GM18499 (cell line): ENCODE measurements around the gene AGAP2.
"Not testable (repeated sequence)": the region's sequence is repeated elsewhere in the genome, so short reads cannot be mapped to it uniquely, and the experiment has no call there.

ENCODE experiments used
- ATAC-seq: cut with Tn5 transposase; IDR thresholded peaks from one replicate; pipeline ENCODE4 v1.9.1; 2021; ENCODE audit warnings: moderate number of reproducible peaks; ENCODE audit not compliant: insufficient read depth, unreplicated experiment

The AGAP2 gene

DNA sequence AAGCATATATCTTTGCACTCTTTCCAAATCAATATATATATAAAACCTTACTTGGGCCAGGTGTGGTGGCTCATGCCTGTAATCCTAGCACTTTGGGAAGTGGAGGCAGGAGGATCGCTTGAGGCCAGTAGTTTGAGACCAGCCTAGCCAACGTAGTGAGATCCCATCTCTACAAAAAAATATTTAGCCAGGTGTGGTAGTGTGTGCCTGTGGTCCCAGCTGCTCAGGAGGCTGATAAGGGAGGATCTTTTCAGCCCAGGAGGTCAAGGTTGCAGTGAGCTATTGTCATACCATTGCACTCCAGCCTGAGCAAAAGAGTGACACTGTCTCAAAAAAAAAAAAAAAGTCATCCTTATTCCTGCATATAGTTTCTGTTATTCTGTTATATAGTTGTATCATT, 30.2 kb downstream of the AGAP2 start:
- no peak for ATAC-seq

- no peak for ATAC-seq
Observed at GRCh38 chr12:57707250-57707649, 31.3 kb downstream of the AGAP2 start.

DNA sequence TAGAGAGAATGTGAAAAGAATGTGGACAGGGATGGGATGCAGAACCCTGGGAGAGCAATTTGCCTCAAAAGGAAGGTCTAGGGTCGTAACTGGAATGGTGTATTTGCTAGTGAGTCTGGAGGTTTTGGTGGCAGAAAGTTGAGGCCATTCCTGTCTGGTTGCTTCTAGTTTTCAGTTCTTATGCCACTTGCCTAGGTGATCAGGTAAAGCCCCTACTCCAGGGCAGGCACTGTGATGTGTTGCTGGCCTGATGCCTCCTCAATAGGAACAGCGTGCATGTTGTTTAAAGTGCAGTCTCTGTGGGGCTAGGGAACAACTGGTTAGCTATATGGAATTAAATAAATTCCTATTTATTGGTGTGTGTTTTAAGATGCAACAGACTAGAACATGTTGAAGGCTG, 38.2 kb downstream of the AGAP2 start:
- no peak for ATAC-seq

DNA sequence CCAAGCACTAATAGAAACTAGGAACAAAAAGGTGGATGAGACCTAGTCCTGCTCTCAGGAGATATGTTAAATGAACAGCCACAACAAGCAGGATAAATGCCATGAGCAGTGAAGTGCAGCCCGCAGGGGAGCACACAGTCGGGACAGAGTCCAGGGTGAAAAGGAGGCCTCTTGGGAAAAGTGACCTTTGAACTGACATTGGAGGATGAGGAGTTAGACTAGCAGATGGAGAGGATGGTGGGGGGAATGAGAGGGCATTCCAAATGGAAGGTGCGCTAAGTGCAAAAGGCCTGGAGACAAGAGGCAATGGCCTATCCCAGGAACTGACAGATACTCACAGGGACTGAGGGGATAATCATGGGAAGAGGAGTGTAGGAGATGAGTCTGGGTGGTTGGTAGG, 40.1 kb downstream of the AGAP2 start:
- no peak for ATAC-seq

DNA sequence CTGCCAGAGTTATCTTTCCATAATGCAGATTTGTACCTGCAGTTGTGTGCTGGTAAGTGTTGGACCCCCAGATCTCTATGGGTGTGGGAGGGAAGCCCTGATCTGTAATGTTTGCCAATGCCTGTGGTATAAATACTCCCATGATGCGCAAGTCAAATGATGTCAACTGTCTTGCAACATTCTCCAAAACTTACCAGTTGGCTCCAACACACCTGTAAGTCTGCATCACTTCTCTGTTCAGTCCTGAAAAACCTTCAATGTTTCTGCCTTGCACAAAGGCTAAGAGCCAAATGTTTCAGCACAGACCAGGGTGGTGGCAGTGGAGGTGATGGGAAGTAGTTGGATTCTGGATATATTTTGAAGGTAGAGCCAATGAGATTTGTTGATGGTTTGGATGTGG, 41.5 kb downstream of the AGAP2 start:
- ATAC-seq = no peak

- no peak for ATAC-seq
Observed at GRCh38 chr12:57695770-57696432, 42.6 kb downstream of the AGAP2 start.

- no peak for ATAC-seq
Observed at GRCh38 chr12:57694459-57695019, 44.0 kb downstream of the AGAP2 start.

- peak; percentile 95 for ATAC-seq
Observed at GRCh38 chr12:57693659-57694458, 44.7 kb downstream of the AGAP2 start, which contains the start of gene OS9. OS9 (plus strand) TSS chr12:57694132; CDS start chr12:57694162, 30 bp downstream.

DNA sequence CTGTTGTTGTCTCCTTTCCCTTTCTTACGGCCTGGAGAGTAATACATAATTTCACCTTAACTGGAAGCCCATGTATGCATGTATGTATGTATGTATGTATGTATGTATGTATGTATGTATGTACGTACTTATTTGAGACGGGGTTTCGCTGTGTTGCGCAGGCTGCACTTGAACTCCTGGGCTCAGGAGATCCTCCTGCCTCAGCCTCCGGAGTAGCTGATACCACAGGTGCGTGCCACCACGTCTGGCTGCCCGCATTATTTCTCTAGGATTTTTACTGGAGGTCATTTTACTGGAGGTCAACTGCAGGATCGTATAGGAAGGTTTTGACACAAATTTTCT, 45.3 kb downstream of the AGAP2 start:
- no peak for ATAC-seq

DNA sequence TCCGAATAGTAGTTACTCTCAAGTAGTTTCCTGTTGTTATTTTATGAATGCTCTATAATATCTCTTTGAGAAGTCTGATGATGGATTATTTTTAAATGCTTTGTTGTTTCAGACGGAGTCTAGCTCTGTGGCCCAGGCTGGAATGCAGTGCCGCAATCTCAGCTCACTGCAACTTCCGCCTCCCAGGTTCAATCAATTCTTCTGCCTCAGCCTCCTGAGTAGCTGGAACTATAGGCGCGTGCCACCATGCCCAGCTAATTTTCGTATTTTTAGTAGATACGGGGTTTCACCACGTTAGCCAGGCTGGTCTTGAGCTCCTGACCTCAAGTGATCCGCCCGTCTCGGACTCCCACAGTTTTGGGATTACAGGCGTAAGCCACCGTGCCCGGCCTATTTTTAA, 46.0 kb downstream of the AGAP2 start:
- no peak for ATAC-seq

DNA sequence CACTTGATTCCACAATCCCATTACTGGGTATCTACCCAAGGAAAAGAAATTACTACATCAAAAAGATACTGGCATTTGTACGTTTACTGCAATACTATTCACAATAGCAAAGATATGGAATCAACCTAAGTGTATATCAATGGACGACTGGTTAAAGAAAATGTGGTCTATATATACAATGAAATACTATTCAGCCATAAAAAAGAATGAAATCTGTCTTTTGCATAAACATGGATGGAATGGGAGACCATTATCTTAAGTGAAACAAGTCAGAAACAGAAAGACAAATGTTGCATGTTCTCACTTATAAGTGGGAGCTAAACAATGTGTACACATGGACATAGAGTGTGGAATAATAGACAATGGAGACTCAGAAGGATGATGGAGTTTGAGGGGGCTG, 49.6 kb downstream of the AGAP2 start:
- no peak for ATAC-seq

GRCh38 chr12:57687862-57688261, 50.7 kb downstream of the AGAP2 start:
- no peak for ATAC-seq

DNA sequence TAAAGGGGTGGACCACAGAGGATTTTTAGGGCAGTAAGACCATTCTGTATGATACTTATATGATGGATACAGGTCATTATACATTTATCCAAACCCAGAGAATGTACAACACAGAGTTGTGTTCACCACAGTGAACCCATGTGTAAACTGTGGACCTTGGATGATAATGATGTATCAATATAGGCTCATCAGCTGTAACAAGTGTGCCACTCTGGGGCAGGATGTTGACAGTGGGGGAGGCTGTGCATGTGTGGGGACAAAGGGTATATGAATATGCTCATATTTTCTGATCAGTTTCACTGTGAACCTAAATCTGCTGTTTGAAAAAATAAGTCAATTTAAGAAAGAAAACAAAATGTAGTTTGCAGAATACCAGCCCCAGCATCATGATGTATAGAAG, 58.8 kb downstream of the AGAP2 start:
- no peak for ATAC-seq

DNA sequence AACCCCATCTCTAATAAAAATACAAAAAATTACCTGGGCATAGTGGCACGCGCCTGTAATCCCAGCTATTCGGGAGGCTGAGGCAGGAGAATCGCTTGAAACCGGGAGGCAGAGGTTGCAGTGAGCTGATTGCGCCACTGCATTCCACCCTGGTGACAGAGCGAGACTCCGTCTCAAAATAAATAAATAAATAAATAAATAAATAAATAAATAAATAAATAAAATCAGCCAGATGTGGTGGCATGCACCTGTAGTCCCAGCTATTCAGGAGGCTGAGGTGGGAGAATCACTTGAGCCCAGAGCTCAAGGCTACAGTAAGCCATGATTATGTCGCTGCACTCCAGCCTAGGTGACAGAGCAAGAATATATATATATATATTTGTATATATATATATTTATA, 60.6 kb downstream of the AGAP2 start:
- ATAC-seq = not testable (repeated sequence)

DNA sequence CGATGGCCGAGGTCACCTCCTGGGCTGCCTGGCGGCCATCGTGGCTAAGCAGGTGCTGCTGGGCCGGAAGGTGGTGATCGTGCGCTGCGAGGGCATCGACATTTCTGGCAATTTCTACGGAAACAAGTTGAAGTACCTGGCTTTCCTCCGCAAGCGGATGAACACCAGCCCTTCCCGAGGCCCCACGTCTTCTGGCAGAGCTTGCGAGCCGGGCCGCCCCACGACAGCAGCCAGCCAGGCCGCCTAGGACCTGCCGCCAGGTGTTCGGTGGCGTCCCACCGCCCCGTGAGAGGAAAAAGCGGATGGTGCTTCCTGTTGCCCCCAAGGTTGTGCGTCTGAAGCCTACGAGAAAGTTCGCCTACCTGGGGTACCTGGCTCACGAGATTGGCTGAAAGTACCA, 63.9 kb downstream of the AGAP2 start:
- ATAC-seq = no peak
